A673 (cell line): ENCODE data around the gene ANGPT4. TPM values are rescaled to one million over a fixed set of nuclear protein-coding genes. Genes with fewer than 3 reads are reported as not detected.

Source experiments
- BruUV-seq: library from RNA; stranded (reverse); fragments of 400-500 nt; replicated peaks from 2 replicates; lab custom pipeline; 2021; lab: Mats Ljungman, UMichigan
- CTCF ChIA-PET: fragments of 300-600 bp; sonication (Branson Sonifier 250); formaldehyde crosslinking; loops from one replicate; lab custom pipeline; 2022; ENCODE audit warnings: antibody characterized with exemption; lab: Charles Lee
- POLR2A ChIA-PET: fragments of 300-600 bp; sonication (Branson Sonifier 250); formaldehyde crosslinking; loops from one replicate; lab custom pipeline; 2022; ENCODE audit warnings: antibody characterized with exemption; ENCODE audit not compliant: low non-redundant PET; lab: Charles Lee
- DNase-seq: peaks from one replicate; pipeline ENCODE4 v3.0.0-alpha.2; 2015; ENCODE audit warnings: low spot score
- H3K27ac ChIP-seq: fragments of 200-600 bp; sonication (generic); 2 replicates; pipeline ENCODE4 v1.5.1; 2016; ENCODE audit warnings: mixed run types, low read depth, mild to moderate bottlenecking, mixed read lengths, antibody characterized with exemption, low read length; ENCODE audit not compliant: poor library complexity, severe bottlenecking
- H3K27me3 ChIP-seq: fragments of 200-600 bp; sonication (generic); replicated peaks from 2 replicates; pipeline ENCODE4 v1.6.1; 2017; ENCODE audit warnings: mixed run types, low read depth, mild to moderate bottlenecking, mixed read lengths, antibody characterized with exemption, low read length; ENCODE audit not compliant: insufficient read depth, poor library complexity
- H3K36me3 ChIP-seq: fragments of 200-600 bp; sonication (generic); 2 replicates; pipeline ENCODE4 v1.6.1; 2016; ENCODE audit warnings: mixed run types, mild to moderate bottlenecking, mixed read lengths, antibody characterized with exemption, low read length; ENCODE audit not compliant: insufficient read depth, poor library complexity, severe bottlenecking
- H3K4me1 ChIP-seq: fragments of 200-600 bp; sonication (generic); 2 replicates; pipeline ENCODE4 v1.6.1; 2017; ENCODE audit warnings: mixed run types, mild to moderate bottlenecking, mixed read lengths, antibody characterized with exemption, low read length; ENCODE audit not compliant: insufficient read depth, poor library complexity, severe bottlenecking
- H3K4me3 ChIP-seq: fragments of 200-600 bp; sonication (generic); 2 replicates; pipeline ENCODE4 v1.5.1; 2016; ENCODE audit warnings: low read depth, mixed run types, mild to moderate bottlenecking, mixed read lengths, low read length; ENCODE audit not compliant: poor library complexity, severe bottlenecking
- H3K9me3 ChIP-seq: fragments of 200-600 bp; sonication (generic); 2 replicates; pipeline ENCODE4 v1.6.1; 2016; ENCODE audit warnings: mixed run types, low read depth, mild to moderate bottlenecking, mixed read lengths, antibody characterized with exemption, low read length; ENCODE audit not compliant: poor library complexity, severe bottlenecking
- EZH2 ChIP-seq: fragments of 200-600 bp; sonication (generic); IDR thresholded peaks from 2 replicates; pipeline ENCODE4 v1.6.1; 2017; ENCODE audit warnings: borderline replicate concordance, low read depth, mild to moderate bottlenecking, mixed read lengths, antibody characterized with exemption, low read length; ENCODE audit not compliant: poor library complexity, severe bottlenecking
- intact Hi-C: fragments of 100-400 bp; cut with micrococcal nuclease; formaldehyde crosslinking; loops from one replicate; pipeline ENCODE4 v1.10.0; 2022; ENCODE audit not compliant: unreplicated experiment
- total RNA-seq: library from RNA; stranded (reverse); gene quantifications from 2 replicates; pipeline ENCODE4 v1.2.3, GENCODE V29; 2021
- TF ChIP-seq, protein P1 (sequence below): fragments of 300-800, 200-600 bp; sonication (generic); conservative IDR thresholded peaks from 2 replicates; pipeline ENCODE4 v1.5.1; 2017; ENCODE audit warnings: low read depth, mild to moderate bottlenecking, antibody characterized with exemption, low read length, moderate library complexity, mixed read lengths

The ANGPT4 gene
- total RNA-seq, 1 experiment from 2014 or later, result not detected

DNA sequence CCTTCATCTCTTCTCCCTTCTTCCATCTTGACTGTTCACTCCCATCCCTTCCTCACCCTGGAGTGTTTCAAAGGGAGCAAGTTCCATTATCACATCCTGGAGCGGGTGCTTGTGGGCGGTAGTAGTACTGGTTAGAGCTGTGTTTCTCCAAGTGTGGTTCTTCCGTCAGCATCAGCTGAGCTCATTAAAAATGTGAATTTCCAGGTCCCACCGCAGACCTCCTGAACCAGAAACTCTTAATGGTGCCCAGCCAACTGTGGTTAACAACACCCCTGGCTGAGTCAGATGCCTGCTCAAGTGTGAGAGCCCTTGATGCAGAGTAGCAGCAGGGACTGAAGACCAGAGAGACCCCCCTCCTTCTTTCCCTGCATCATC lies 24.4 kb downstream of the ANGPT4 start:
- Histone ChIP-seq H3K27me3 (no peaks in the 10 kb centered on the region), H3K9me3 (no peaks in the 10 kb centered on the region), H3K4me3 (no peak overlapping the region), H3K4me1 (peaks cover 14% of the 10 kb centered on the region), H3K36me3 (no peaks in the 10 kb centered on the region), H3K27ac (no peak overlapping the region)
- TF ChIP-seq, protein P1, sequence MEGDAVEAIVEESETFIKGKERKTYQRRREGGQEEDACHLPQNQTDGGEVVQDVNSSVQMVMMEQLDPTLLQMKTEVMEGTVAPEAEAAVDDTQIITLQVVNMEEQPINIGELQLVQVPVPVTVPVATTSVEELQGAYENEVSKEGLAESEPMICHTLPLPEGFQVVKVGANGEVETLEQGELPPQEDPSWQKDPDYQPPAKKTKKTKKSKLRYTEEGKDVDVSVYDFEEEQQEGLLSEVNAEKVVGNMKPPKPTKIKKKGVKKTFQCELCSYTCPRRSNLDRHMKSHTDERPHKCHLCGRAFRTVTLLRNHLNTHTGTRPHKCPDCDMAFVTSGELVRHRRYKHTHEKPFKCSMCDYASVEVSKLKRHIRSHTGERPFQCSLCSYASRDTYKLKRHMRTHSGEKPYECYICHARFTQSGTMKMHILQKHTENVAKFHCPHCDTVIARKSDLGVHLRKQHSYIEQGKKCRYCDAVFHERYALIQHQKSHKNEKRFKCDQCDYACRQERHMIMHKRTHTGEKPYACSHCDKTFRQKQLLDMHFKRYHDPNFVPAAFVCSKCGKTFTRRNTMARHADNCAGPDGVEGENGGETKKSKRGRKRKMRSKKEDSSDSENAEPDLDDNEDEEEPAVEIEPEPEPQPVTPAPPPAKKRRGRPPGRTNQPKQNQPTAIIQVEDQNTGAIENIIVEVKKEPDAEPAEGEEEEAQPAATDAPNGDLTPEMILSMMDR, result no peak
- no peak for TF ChIP-seq EZH2
- no TSS peak for BruUV-seq
- POLR2A ChIA-PET, result no interaction called here
- DNase-seq, result no peak
- intact Hi-C loops, result no loop called here
- CTCF ChIA-PET, result interaction anchor here (0.5 kb wide), 1 partner anchor 423 kb away, joined by 4 read pairs; no protein-coding TSS in a partner anchor

DNA sequence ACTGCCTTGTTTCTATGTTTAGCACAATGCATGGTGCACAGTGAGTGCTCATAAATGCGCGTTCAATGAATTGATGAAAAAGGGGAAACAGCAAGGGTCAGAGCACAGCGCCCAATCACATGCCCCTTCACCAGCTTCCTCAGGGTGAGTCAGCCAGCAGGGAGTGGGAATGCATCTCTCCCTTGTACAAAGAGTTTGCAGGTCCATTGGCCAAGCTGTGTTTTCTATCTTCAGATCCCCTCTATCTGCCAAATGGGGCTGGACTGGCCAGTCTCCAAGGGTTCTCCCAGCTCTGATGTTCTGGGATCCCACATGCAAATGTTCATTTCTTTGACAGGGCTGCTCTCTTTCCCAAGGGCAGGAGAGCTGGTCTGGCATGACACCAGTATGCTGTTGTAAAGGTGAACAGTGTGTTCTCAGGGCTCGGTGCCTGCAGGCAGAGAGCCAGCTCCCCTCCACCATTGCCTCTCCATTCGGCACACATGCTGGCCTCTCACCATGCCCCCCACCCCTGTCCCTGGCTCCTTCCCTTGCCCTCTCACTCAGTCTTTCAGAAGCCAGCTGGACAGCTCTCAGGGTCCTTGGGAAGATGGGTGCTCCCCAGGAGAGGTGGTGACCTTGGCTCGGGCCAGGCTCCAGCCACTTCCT lies 25.0 kb downstream of the ANGPT4 start:
- POLR2A ChIA-PET, result no interaction called here
- H3K36me3 ChIP-seq, result no peaks in the 10 kb centered on the region
- no peaks in the 10 kb centered on the region for H3K9me3 ChIP-seq
- no peak overlapping the region for H3K27ac ChIP-seq
- H3K4me1 ChIP-seq, result peaks cover 16% of the 10 kb centered on the region
- no peaks in the 10 kb centered on the region for H3K27me3 ChIP-seq
- TF ChIP-seq, protein P1, result no peak
- no TSS peak for BruUV-seq
- no peak for DNase-seq
- no peak overlapping the region for H3K4me3 ChIP-seq
- intact Hi-C loops, result no loop called here
- CTCF ChIA-PET, result interaction anchor here (0.5 kb wide), 2 partner anchors 39 to 423 kb away, joined by 3 to 4 read pairs; no protein-coding TSS in a partner anchor

DNA sequence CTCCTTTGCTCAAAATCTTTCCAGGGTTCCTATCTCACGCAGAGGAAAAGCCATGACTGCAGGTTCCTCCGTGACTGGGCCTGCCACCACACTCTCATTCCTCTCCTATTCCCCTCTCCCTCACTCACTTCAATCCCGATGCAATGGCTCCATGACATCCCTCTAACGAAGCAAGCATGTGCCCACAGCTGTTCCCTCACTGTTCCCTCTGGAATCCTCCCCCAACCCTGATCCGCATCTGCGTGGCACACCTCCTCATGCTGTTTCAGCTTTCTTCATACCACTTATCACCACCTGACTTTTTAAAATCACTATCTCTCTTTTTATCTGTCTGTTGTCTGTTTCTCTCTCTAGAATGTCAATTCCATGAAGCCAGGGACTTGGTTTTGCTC lies 25.5 kb downstream of the ANGPT4 start:
- intact Hi-C loops, result no loop called here
- no peaks in the 10 kb centered on the region for H3K9me3 ChIP-seq
- TF ChIP-seq EZH2, result no peak
- TF ChIP-seq, protein P1, result no peak
- peaks cover 16% of the 10 kb centered on the region for H3K4me1 ChIP-seq
- no peaks in the 10 kb centered on the region for H3K27me3 ChIP-seq
- POLR2A ChIA-PET, result no interaction called here
- no peaks in the 10 kb centered on the region for H3K36me3 ChIP-seq
- BruUV-seq, result no TSS peak
- CTCF ChIA-PET, result interaction anchor here (0.5 kb wide), 1 partner anchor 40 kb away, joined by 3 read pairs; no protein-coding TSS in a partner anchor
- no peak overlapping the region for H3K4me3 ChIP-seq
- DNase-seq, result no peak
- no peak overlapping the region for H3K27ac ChIP-seq
